Large intestine (tissue), 12 donors: ENCODE measurements around the gene SQSTM1. TPM values are rescaled to one million over a fixed set of nuclear protein-coding genes. Genes with fewer than 3 reads are reported as not detected.
A peak's percentile ranks its signal among the peaks of the same experiment; 100 is the strongest.

Experiments used
- DNase-seq, 2 donors: peaks; one replicate each; pipeline versions ENCODE4 v3.0.0 to v3.0.0-alpha.2; 2013
- H3K27ac ChIP-seq: one replicate; pipeline ENCODE4 v1.5.1; 2013; ENCODE audit warnings: low read length
- H3K27me3 ChIP-seq: 2 replicates; pipeline ENCODE4 v1.6.1; 2013; ENCODE audit warnings: low read length; ENCODE audit not compliant: control insufficient read depth, insufficient read depth
- H3K36me3 ChIP-seq: 2 replicates; pipeline ENCODE4 v1.6.1; 2013; ENCODE audit warnings: low read length; ENCODE audit not compliant: control insufficient read depth, insufficient read depth
- H3K4me1 ChIP-seq: one replicate; pipeline ENCODE4 v1.6.1; 2013; ENCODE audit warnings: low read length; ENCODE audit not compliant: control insufficient read depth, insufficient read depth
- H3K4me3 ChIP-seq: one replicate; pipeline ENCODE4 v1.5.1; 2013; ENCODE audit warnings: low read length
- H3K9me3 ChIP-seq: one replicate; pipeline ENCODE4 v1.6.1; 2013; ENCODE audit warnings: mild to moderate bottlenecking, low read depth, low read length, moderate library complexity; ENCODE audit not compliant: control insufficient read depth
- WGBS: methylation state at CpG from one replicate; pipeline ENCODE4 v1.1.5; 2013; ENCODE audit warnings: low lambda C conversion rate; ENCODE audit not compliant: insufficient coverage; 5-methylcytosine and 5-hydroxymethylcytosine counted together
- long read RNA-seq, 11 donors: transcript quantifications; one replicate each; lab custom pipeline, GENCODE V29; 2026
- polyA plus RNA-seq: library from polyadenylated mRNA; unstranded; fragments of 120-200 nt; gene quantifications from one replicate; pipeline ENCODE4 v1.2.1, GENCODE V29; 2013

Gene SQSTM1
- 165 TPM for polyA plus RNA-seq
- long read RNA-seq, donor 1, transcript SQSTM1-202 (8 exons, 2,986 nt): major isoform, 15 of 23 reads
- long read RNA-seq, donor 1, partial matches to known transcripts: 7 of 23 reads
- long read RNA-seq, donor 1, other reads (novel, unspliced or antisense): 0 of 23 reads
- long read RNA-seq, donor 2, transcript SQSTM1-202 (8 exons, 2,986 nt): major isoform, 28 of 80 reads
- long read RNA-seq, donor 2, partial matches to known transcripts: 38 of 80 reads
- long read RNA-seq, donor 2, other reads (novel, unspliced or antisense): 12 of 80 reads
- long read RNA-seq, donor 3, transcript SQSTM1-210 (3 exons, 921 nt): minor isoform, 5 of 616 reads
- long read RNA-seq, donor 3, transcript SQSTM1-202 (8 exons, 2,986 nt): major isoform, 49 of 616 reads
- long read RNA-seq, donor 3, partial matches to known transcripts: 551 of 616 reads
- long read RNA-seq, donor 3, other reads (novel, unspliced or antisense): 8 of 616 reads
- long read RNA-seq, donor 4, partial matches to known transcripts: 38 of 42 reads
- long read RNA-seq, donor 4, other reads (novel, unspliced or antisense): 0 of 42 reads
- long read RNA-seq, donor 5, transcript SQSTM1-202 (8 exons, 2,986 nt): major isoform, 20 of 29 reads
- long read RNA-seq, donor 5, partial matches to known transcripts: 5 of 29 reads
- long read RNA-seq, donor 5, other reads (novel, unspliced or antisense): 0 of 29 reads
- long read RNA-seq, donor 6, transcript SQSTM1-202 (8 exons, 2,986 nt): major isoform, 29 of 59 reads
- long read RNA-seq, donor 6, partial matches to known transcripts: 26 of 59 reads
- long read RNA-seq, donor 6, other reads (novel, unspliced or antisense): 0 of 59 reads
- long read RNA-seq, donor 7, transcript SQSTM1-202 (8 exons, 2,986 nt): major isoform, 17 of 17 reads
- long read RNA-seq, donor 7, partial matches to known transcripts: 0 of 17 reads
- long read RNA-seq, donor 7, other reads (novel, unspliced or antisense): 0 of 17 reads
- long read RNA-seq, donor 8, transcript SQSTM1-202 (8 exons, 2,986 nt): major isoform, 40 of 72 reads
- long read RNA-seq, donor 8, partial matches to known transcripts: 16 of 72 reads
- long read RNA-seq, donor 8, other reads (novel, unspliced or antisense): 13 of 72 reads
- long read RNA-seq, donor 9, transcript SQSTM1-202 (8 exons, 2,986 nt): major isoform, 40 of 75 reads
- long read RNA-seq, donor 9, partial matches to known transcripts: 22 of 75 reads
- long read RNA-seq, donor 9, other reads (novel, unspliced or antisense): 10 of 75 reads
- long read RNA-seq, donor 10, transcript SQSTM1-202 (8 exons, 2,986 nt): major isoform, 30 of 57 reads
- long read RNA-seq, donor 10, partial matches to known transcripts: 18 of 57 reads
- long read RNA-seq, donor 10, other reads (novel, unspliced or antisense): 7 of 57 reads
- long read RNA-seq, donor 11, transcript SQSTM1-202 (8 exons, 2,986 nt): major isoform, 21 of 205 reads
- long read RNA-seq, donor 11, partial matches to known transcripts: 182 of 205 reads
- long read RNA-seq, donor 11, other reads (novel, unspliced or antisense): 0 of 205 reads

GRCh38 chr5:179820483-179821297, at the start of gene SQSTM1:
SQSTM1 (plus strand) TSS chr5:179820905; CDS start chr5:179820937, 32 bp downstream.
- Histone ChIP-seq H3K27me3 (no peaks in the 10 kb centered on the region), H3K4me3 (peak within 1 kb of the TSS; percentile 94), H3K36me3 (peaks cover 33% of the 10 kb centered on the region), H3K27ac (peak within 1 kb of the TSS; percentile 86), H3K9me3 (peaks cover 11% of the 10 kb centered on the region), H3K4me1 (peaks cover 73% of the 10 kb centered on the region)
- WGBS: no CpG with 5 or more reads among the region's 81 CpGs
- peak; percentile 76 to 90 for DNase-seq

GRCh38 chr5:179771311-179771895, 49.3 kb upstream of the SQSTM1 start:
- Histone ChIP-seq H3K9me3 (no peaks in the 10 kb centered on the region), H3K27me3 (no peaks in the 10 kb centered on the region), H3K27ac (no peak overlapping the region), H3K4me3 (no peak overlapping the region), H3K36me3 (peaks cover 78% of the 10 kb centered on the region), H3K4me1 (no peaks in the 10 kb centered on the region)
- no peak for DNase-seq
- WGBS: 100% methylated on average over 1 of the region's 4 CpGs

GRCh38 chr5:179772351-179772750, 48.4 kb upstream of the SQSTM1 start:
- no CpG with 5 or more reads among the region's 6 CpGs for WGBS
- DNase-seq: no peak
- H3K4me3 ChIP-seq: no peak overlapping the region
- no peaks in the 10 kb centered on the region for H3K9me3 ChIP-seq
- H3K36me3 ChIP-seq: peaks cover 78% of the 10 kb centered on the region
- H3K27me3 ChIP-seq: no peaks in the 10 kb centered on the region
- H3K4me1 ChIP-seq: no peaks in the 10 kb centered on the region
- no peak overlapping the region for H3K27ac ChIP-seq

GRCh38 chr5:179773686-179774040, 47.0 kb upstream of the SQSTM1 start:
- H3K36me3 ChIP-seq: peaks cover 85% of the 10 kb centered on the region
- H3K4me3 ChIP-seq: no peak overlapping the region
- DNase-seq: no peak
- H3K9me3 ChIP-seq: no peaks in the 10 kb centered on the region
- H3K27me3 ChIP-seq: no peaks in the 10 kb centered on the region
- H3K27ac ChIP-seq: no peak overlapping the region
- H3K4me1 ChIP-seq: no peaks in the 10 kb centered on the region
- WGBS: no CpG with 5 or more reads among the region's 9 CpGs

- Histone ChIP-seq H3K4me1 (no peaks in the 10 kb centered on the region), H3K36me3 (peaks cover 82% of the 10 kb centered on the region), H3K27ac (no peak overlapping the region), H3K4me3 (no peak overlapping the region), H3K9me3 (no peaks in the 10 kb centered on the region), H3K27me3 (no peaks in the 10 kb centered on the region)
- no CpG with 5 or more reads among the region's 12 CpGs for WGBS
- no peak for DNase-seq
Observed at GRCh38 chr5:179774442-179774841, 46.3 kb upstream of the SQSTM1 start.

- no peaks in the 10 kb centered on the region for H3K4me1 ChIP-seq
- H3K27me3 ChIP-seq: no peaks in the 10 kb centered on the region
- H3K9me3 ChIP-seq: no peaks in the 10 kb centered on the region
- no CpG with 5 or more reads among the region's 11 CpGs for WGBS
- H3K27ac ChIP-seq: no peak overlapping the region
- H3K4me3 ChIP-seq: no peak overlapping the region
- H3K36me3 ChIP-seq: peaks cover 73% of the 10 kb centered on the region
- DNase-seq: no peak
Observed at GRCh38 chr5:179776411-179776938, 44.2 kb upstream of the SQSTM1 start.

- no peaks in the 10 kb centered on the region for H3K27me3 ChIP-seq
- no peak for DNase-seq
- no peaks in the 10 kb centered on the region for H3K4me1 ChIP-seq
- no peak overlapping the region for H3K27ac ChIP-seq
- H3K4me3 ChIP-seq: no peak overlapping the region
- peaks cover 64% of the 10 kb centered on the region for H3K36me3 ChIP-seq
- WGBS: no CpG with 5 or more reads among the region's 10 CpGs
- H3K9me3 ChIP-seq: no peaks in the 10 kb centered on the region
Observed at GRCh38 chr5:179777456-179777855, 43.2 kb upstream of the SQSTM1 start.

GRCh38 chr5:179777909-179778308, 42.8 kb upstream of the SQSTM1 start:
- Histone ChIP-seq H3K9me3 (no peaks in the 10 kb centered on the region), H3K27me3 (no peaks in the 10 kb centered on the region), H3K36me3 (peaks cover 61% of the 10 kb centered on the region), H3K4me1 (no peaks in the 10 kb centered on the region), H3K27ac (no peak overlapping the region), H3K4me3 (no peak overlapping the region)
- 100% methylated on average over 1 of the region's 9 CpGs for WGBS
- DNase-seq: no peak

GRCh38 chr5:179778591-179778990, 42.1 kb upstream of the SQSTM1 start:
- Histone ChIP-seq H3K4me3 (no peak overlapping the region), H3K36me3 (peaks cover 55% of the 10 kb centered on the region), H3K4me1 (no peaks in the 10 kb centered on the region), H3K27me3 (no peaks in the 10 kb centered on the region), H3K9me3 (no peaks in the 10 kb centered on the region), H3K27ac (no peak overlapping the region)
- WGBS: no CpG with 5 or more reads among the region's 5 CpGs
- DNase-seq: no peak
